ENCODE results near the gene RASD1.

The RASD1 gene

DNA sequence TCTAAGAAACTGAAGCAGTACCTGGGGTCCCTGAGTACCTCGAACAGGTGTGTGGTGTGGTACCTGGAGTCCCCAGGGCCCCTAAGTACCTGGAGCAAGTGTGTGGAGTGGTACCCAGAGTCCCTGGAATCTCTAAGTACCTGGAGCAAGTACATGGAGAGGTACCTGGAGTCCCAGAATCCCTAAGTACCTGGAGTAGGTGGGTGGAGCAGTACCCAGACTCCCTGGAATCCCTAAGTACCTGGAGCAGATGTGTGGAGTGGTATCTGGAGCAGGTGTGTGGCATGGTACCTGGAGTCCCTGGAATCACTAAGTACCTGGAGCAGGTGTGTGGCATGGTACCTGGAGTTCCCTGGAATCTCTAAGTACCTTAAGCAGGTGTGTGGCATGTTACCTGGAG lies 41.9 kb downstream of the RASD1 start:
- no peak for DNase-seq (ENCODE audit: low read depth in 1 of 2, low spot score in 1 of 2)
- Histone ChIP-seq H3K27ac (replicated peaks) (no peak overlapping the region), H3K27me3 (ENCODE audit: insufficient read depth, poor library complexity, severe bottlenecking) (no peaks in the 10 kb centered on the region), H3K4me3 (replicated peaks; ENCODE audit: insufficient read depth, low read length) (no peak overlapping the region)
- TF ChIP-seq, protein P1, sequence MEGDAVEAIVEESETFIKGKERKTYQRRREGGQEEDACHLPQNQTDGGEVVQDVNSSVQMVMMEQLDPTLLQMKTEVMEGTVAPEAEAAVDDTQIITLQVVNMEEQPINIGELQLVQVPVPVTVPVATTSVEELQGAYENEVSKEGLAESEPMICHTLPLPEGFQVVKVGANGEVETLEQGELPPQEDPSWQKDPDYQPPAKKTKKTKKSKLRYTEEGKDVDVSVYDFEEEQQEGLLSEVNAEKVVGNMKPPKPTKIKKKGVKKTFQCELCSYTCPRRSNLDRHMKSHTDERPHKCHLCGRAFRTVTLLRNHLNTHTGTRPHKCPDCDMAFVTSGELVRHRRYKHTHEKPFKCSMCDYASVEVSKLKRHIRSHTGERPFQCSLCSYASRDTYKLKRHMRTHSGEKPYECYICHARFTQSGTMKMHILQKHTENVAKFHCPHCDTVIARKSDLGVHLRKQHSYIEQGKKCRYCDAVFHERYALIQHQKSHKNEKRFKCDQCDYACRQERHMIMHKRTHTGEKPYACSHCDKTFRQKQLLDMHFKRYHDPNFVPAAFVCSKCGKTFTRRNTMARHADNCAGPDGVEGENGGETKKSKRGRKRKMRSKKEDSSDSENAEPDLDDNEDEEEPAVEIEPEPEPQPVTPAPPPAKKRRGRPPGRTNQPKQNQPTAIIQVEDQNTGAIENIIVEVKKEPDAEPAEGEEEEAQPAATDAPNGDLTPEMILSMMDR (IDR thresholded peaks at IDR 0.05; ENCODE audit: insufficient read depth, low read length): no peak
- TF ChIP-seq SPI1 (IDR thresholded peaks at IDR 0.05; ENCODE audit: borderline replicate concordance, low read depth): no peak
- no peak for TF ChIP-seq GABPA (IDR thresholded peaks at IDR 0.05; ENCODE audit: low read depth)
- TF ChIP-seq, protein P2, sequence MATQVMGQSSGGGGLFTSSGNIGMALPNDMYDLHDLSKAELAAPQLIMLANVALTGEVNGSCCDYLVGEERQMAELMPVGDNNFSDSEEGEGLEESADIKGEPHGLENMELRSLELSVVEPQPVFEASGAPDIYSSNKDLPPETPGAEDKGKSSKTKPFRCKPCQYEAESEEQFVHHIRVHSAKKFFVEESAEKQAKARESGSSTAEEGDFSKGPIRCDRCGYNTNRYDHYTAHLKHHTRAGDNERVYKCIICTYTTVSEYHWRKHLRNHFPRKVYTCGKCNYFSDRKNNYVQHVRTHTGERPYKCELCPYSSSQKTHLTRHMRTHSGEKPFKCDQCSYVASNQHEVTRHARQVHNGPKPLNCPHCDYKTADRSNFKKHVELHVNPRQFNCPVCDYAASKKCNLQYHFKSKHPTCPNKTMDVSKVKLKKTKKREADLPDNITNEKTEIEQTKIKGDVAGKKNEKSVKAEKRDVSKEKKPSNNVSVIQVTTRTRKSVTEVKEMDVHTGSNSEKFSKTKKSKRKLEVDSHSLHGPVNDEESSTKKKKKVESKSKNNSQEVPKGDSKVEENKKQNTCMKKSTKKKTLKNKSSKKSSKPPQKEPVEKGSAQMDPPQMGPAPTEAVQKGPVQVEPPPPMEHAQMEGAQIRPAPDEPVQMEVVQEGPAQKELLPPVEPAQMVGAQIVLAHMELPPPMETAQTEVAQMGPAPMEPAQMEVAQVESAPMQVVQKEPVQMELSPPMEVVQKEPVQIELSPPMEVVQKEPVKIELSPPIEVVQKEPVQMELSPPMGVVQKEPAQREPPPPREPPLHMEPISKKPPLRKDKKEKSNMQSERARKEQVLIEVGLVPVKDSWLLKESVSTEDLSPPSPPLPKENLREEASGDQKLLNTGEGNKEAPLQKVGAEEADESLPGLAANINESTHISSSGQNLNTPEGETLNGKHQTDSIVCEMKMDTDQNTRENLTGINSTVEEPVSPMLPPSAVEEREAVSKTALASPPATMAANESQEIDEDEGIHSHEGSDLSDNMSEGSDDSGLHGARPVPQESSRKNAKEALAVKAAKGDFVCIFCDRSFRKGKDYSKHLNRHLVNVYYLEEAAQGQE (IDR thresholded peaks at IDR 0.05; ENCODE audit: insufficient replicate concordance, low read depth): no peak
- no peak for TF ChIP-seq POLR2AphosphoS5 (IDR thresholded peaks at IDR 0.05; ENCODE audit: low read depth)

DNA sequence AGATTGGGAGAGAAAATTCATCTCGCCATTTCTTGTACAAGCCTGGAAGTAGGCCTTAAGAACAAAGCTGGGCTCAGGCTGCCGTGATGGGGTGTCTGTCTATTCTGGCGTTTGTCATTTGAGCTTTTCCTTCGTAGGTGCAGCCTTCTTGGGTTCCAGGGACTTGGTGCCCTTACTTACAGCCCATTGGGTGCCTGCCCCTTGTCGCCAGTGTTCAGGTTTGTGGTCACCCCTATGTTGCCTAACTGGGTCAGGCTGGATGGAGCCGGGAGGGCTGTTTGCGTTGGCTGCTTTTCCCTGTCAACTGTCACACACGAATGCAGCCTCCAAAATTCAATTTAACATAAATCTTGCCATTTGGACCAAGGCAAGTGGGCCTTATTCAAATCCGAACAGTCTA lies 43.1 kb downstream of the RASD1 start:
- no peaks in the 10 kb centered on the region for H3K27me3 ChIP-seq (ENCODE audit: insufficient read depth, poor library complexity, severe bottlenecking)
- no peak for DNase-seq (ENCODE audit: low read depth in 1 of 2, low spot score in 1 of 2)
- no peak overlapping the region for H3K27ac ChIP-seq (replicated peaks)
- H3K4me3 ChIP-seq (replicated peaks; ENCODE audit: insufficient read depth, low read length): no peak overlapping the region
- no peak for TF ChIP-seq POLR2AphosphoS5 (IDR thresholded peaks at IDR 0.05; ENCODE audit: low read depth)
- TF ChIP-seq SPI1 (IDR thresholded peaks at IDR 0.05; ENCODE audit: borderline replicate concordance, low read depth): no peak

DNA sequence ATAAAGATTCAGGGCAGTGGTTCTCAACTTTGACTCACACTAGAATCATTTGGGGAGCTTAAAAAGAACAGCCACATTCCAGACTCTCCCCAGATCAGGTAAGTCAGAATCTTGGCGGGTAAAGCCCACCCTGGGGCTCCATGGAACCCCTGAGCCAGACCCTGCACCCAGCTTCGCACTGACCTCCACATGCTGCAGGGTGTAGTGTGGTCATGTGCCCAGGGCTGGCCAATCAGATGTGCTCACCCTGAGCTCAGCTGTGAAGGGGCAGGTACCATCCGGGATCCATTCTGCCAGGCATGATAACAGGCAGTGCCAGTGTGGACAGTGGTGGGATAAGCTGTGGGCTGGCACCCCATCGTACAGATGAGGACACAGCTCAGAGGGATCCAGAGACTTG lies 47.5 kb downstream of the RASD1 start:
- Histone ChIP-seq H3K4me3 (replicated peaks; ENCODE audit: insufficient read depth, low read length) (no peak overlapping the region), H3K27me3 (ENCODE audit: insufficient read depth, poor library complexity, severe bottlenecking) (no peaks in the 10 kb centered on the region), H3K27ac (replicated peaks) (no peak overlapping the region)
- DNase-seq (ENCODE audit: low read depth in 1 of 2, low spot score in 1 of 2): no peak
- no peak for TF ChIP-seq SPI1 (IDR thresholded peaks at IDR 0.05; ENCODE audit: borderline replicate concordance, low read depth)

DNA sequence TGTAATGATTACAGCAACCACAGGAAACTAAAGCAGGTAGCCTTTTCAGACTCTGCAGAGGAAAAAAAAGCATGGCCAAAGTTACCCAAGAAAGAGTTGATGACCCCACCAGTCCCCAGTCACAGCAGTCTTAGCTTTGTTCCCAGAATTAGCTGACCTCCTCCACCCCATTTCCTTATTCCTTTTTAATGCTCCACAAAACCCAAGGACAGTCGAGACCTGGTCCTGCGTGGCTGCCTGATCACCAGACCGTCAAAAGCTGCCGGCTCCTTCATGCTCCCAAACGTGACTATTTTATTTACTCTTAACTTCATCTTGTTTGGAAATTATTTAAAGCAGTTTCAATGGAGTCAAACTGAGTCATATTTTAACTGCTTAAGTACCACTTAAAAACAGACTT lies 48.1 kb downstream of the RASD1 start:
- Histone ChIP-seq H3K4me3 (replicated peaks; ENCODE audit: insufficient read depth, low read length) (no peak overlapping the region), H3K27me3 (ENCODE audit: insufficient read depth, poor library complexity, severe bottlenecking) (no peaks in the 10 kb centered on the region), H3K27ac (replicated peaks) (no peak overlapping the region)
- no peak for DNase-seq (ENCODE audit: low read depth in 1 of 2, low spot score in 1 of 2)
- TF ChIP-seq POLR2AphosphoS5 (IDR thresholded peaks at IDR 0.05; ENCODE audit: low read depth): no peak

DNA sequence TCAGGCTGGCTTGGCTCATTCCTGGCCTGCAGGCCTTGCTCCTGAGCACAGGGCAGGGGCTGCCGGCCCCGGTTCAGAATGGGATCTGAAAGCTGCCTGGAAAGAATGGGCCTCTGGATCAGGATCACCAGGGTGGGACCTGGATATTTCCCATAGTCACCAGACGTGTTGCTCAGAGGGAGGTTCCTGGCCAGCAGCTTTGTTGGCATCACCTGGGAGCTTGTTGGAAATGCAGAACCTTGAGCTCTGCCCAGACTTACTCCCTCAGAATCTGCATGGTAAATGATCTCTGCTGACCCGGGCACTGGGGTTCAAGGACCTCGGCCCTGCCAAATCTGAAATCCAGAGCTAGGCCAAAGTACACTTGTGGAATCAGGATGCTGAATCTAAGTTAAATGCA lies 48.9 kb downstream of the RASD1 start:
- Histone ChIP-seq H3K27me3 (ENCODE audit: insufficient read depth, poor library complexity, severe bottlenecking) (no peaks in the 10 kb centered on the region), H3K4me3 (replicated peaks; ENCODE audit: insufficient read depth, low read length) (no peak overlapping the region), H3K27ac (replicated peaks) (no peak overlapping the region)
- DNase-seq (ENCODE audit: low read depth in 1 of 2, low spot score in 1 of 2): no peak
- TF ChIP-seq SPI1 (IDR thresholded peaks at IDR 0.05; ENCODE audit: borderline replicate concordance, low read depth) (no peak), GABPA (IDR thresholded peaks at IDR 0.05; ENCODE audit: low read depth) (no peak), POLR2AphosphoS5 (IDR thresholded peaks at IDR 0.05; ENCODE audit: low read depth) (no peak)
- TF ChIP-seq, protein P1 (IDR thresholded peaks at IDR 0.05; ENCODE audit: insufficient read depth, low read length): no peak
- TF ChIP-seq, protein P2 (IDR thresholded peaks at IDR 0.05; ENCODE audit: insufficient replicate concordance, low read depth): no peak

Data from HL-60 (cell line).